IMR-90 (cell line): ENCODE results near the gene AMOTL2. TPM values are rescaled to one million over a fixed set of nuclear protein-coding genes. Genes with fewer than 3 reads are reported as not detected.
A peak's percentile ranks its signal among the peaks of the same experiment; 100 is the strongest.

Source experiments
- ATAC-seq: fragments of 200-7000 bp; cut with Tn5 transposase; 2 replicates; pipeline ENCODE4 v1.9.1; 2020; ENCODE audit warnings: low read depth, mild to moderate bottlenecking, moderate library complexity
- BruUV-seq: library from RNA; stranded (reverse); fragments of 400-500 nt; replicated peaks from 2 replicates; lab custom pipeline; 2021; lab: Mats Ljungman, UMichigan
- CTCF ChIA-PET: fragments of 300-600 bp; formaldehyde crosslinking; extraction: SDS; loops from one replicate; lab custom pipeline; 2021; ENCODE audit warnings: antibody characterized with exemption; lab: Yijun Ruan, JAX
- POLR2A ChIA-PET: fragments of 300-600 bp; sonication (Branson Sonifier 250); formaldehyde crosslinking; loops from one replicate; lab custom pipeline; 2022; ENCODE audit warnings: antibody characterized with exemption; ENCODE audit not compliant: unreplicated experiment; lab: Charles Lee
- DNase-seq: peaks from one replicate; pipeline ENCODE4 v3.0.0; 2013
- H2AFZ ChIP-seq: replicated peaks from 2 replicates; pipeline ENCODE3; 2013; ENCODE audit warnings: low read length, mild to moderate bottlenecking; ENCODE audit not compliant: poor library complexity
- H2AK5ac ChIP-seq: 2 replicates; pipeline ENCODE4 v1.6.1; 2013; ENCODE audit warnings: low read depth, low read length, inconsistent platforms
- H2AK9ac ChIP-seq: replicated peaks from 2 replicates; pipeline ENCODE3; 2013; ENCODE audit warnings: mild to moderate bottlenecking, low read depth, low read length, moderate library complexity; ENCODE audit not compliant: poor library complexity
- H2BK120ac ChIP-seq: 2 replicates; pipeline ENCODE4 v1.6.1; 2013; ENCODE audit warnings: low read depth, low read length, inconsistent platforms
- H2BK15ac ChIP-seq: 3 replicates; pipeline ENCODE4 v1.6.1; 2013; ENCODE audit warnings: low read depth, low read length, inconsistent platforms
- H2BK20ac ChIP-seq: 2 replicates; pipeline ENCODE4 v1.6.1; 2013; ENCODE audit warnings: low read depth, mild to moderate bottlenecking, inconsistent platforms, low read length, moderate library complexity
- H2BK5ac ChIP-seq: 2 replicates; pipeline ENCODE4 v1.6.1; 2013; ENCODE audit warnings: mild to moderate bottlenecking, low read depth, low read length, inconsistent platforms; ENCODE audit not compliant: poor library complexity, severe bottlenecking
- H3K14ac ChIP-seq: replicated peaks from 2 replicates; pipeline ENCODE4 v1.6.1; 2013; ENCODE audit warnings: low read depth, low read length, inconsistent platforms
- H3K18ac ChIP-seq: 2 replicates; pipeline ENCODE4 v1.6.1; 2013; ENCODE audit warnings: low read depth, low read length, control low read depth
- H3K23ac ChIP-seq: 2 replicates; pipeline ENCODE4 v1.6.1; 2013; ENCODE audit warnings: low read depth, low read length, inconsistent platforms
- H3K27ac ChIP-seq: 2 replicates; pipeline ENCODE4 v1.5.1; 2013; ENCODE audit warnings: mild to moderate bottlenecking, control low read depth, low read length; ENCODE audit not compliant: insufficient read depth
- H3K27me3 ChIP-seq: 2 replicates; pipeline ENCODE4 v1.6.1; 2013; ENCODE audit warnings: low read length; ENCODE audit not compliant: control insufficient read depth, insufficient read depth
- H3K36me3 ChIP-seq: 2 replicates; pipeline ENCODE4 v1.6.1; 2013; ENCODE audit warnings: low read length, mixed read lengths; ENCODE audit not compliant: control insufficient read depth, insufficient read depth
- H3K4ac ChIP-seq: 2 replicates; pipeline ENCODE4 v1.6.1; 2013; ENCODE audit warnings: low read depth, low read length, inconsistent platforms
- H3K4me1 ChIP-seq: 2 replicates; pipeline ENCODE4 v1.6.1; 2013; ENCODE audit warnings: low read length, mixed read lengths; ENCODE audit not compliant: control insufficient read depth, insufficient read depth
- H3K4me2 ChIP-seq: 2 replicates; pipeline ENCODE4 v1.6.1; 2013; ENCODE audit warnings: low read depth, mild to moderate bottlenecking, control low read depth, low read length, moderate library complexity
- H3K4me3 ChIP-seq: 2 replicates; pipeline ENCODE4 v1.5.1; 2013; ENCODE audit warnings: low read depth, mild to moderate bottlenecking, control low read depth, low read length, moderate library complexity; ENCODE audit not compliant: insufficient read depth
- H3K56ac ChIP-seq: 2 replicates; pipeline ENCODE4 v1.6.1; 2013; ENCODE audit warnings: low read length, inconsistent platforms; ENCODE audit not compliant: insufficient read depth; ENCODE audit errors: extremely low read depth
- H3K79me1 ChIP-seq, 2 experiments: 2 replicates each; pipeline ENCODE4 v1.6.1; 2013; ENCODE audit warnings: low read length in 2 of 2, inconsistent platforms in 1 of 2, low read depth in 1 of 2
- H3K9ac ChIP-seq: 2 replicates; pipeline ENCODE4 v1.6.1; 2013; ENCODE audit warnings: low read depth, low read length, control low read depth
- H3K9me1 ChIP-seq: 2 replicates; pipeline ENCODE4 v1.6.1; 2013; ENCODE audit warnings: low read length, inconsistent platforms; ENCODE audit not compliant: insufficient read depth
- H3K9me3 ChIP-seq: 2 replicates; pipeline ENCODE4 v1.6.1; 2013; ENCODE audit warnings: low read length; ENCODE audit not compliant: control insufficient read depth, insufficient read depth
- H4K20me1 ChIP-seq: 2 replicates; pipeline ENCODE4 v1.6.1; 2013; ENCODE audit warnings: low read length, inconsistent platforms; ENCODE audit not compliant: insufficient read depth
- H4K5ac ChIP-seq: 2 replicates; pipeline ENCODE4 v1.6.1; 2013; ENCODE audit warnings: mild to moderate bottlenecking, low read depth, low read length, control low read depth
- H4K8ac ChIP-seq, 2 experiments: 2 replicates each; pipeline ENCODE4 v1.6.1; 2013; ENCODE audit warnings: low read depth in 2 of 2, low read length in 2 of 2, control low read depth in 1 of 2, inconsistent platforms in 1 of 2
- H4K91ac ChIP-seq: 2 replicates; pipeline ENCODE4 v1.6.1; 2013; ENCODE audit warnings: low read depth, low read length, inconsistent platforms; ENCODE audit not compliant: insufficient read depth
- BHLHE40 ChIP-seq: fragments of 150-350 bp; IDR thresholded peaks from 2 replicates; pipeline ENCODE4 v1.6.1; 2016; ENCODE audit warnings: mild to moderate bottlenecking, low read depth, low read length
- CEBPB ChIP-seq: IDR thresholded peaks from 2 replicates; pipeline ENCODE4 v1.6.1; 2012; ENCODE audit warnings: low read depth, low read length, improper control_type of control experiment
- CHD1 ChIP-seq: IDR thresholded peaks from 2 replicates; pipeline ENCODE4 v1.6.1; 2012; ENCODE audit warnings: low read depth, low read length, improper control_type of control experiment
- FOS ChIP-seq: fragments of 150-350 bp; IDR thresholded peaks from 2 replicates; pipeline ENCODE4 v1.6.1; 2016; ENCODE audit warnings: low read depth, low read length
- MAFK ChIP-seq: IDR thresholded peaks from 2 replicates; pipeline ENCODE4 v1.6.1; 2012; ENCODE audit warnings: low read depth, low read length, improper control_type of control experiment
- MAZ ChIP-seq: IDR thresholded peaks from 2 replicates; pipeline ENCODE4 v1.6.1; 2012; ENCODE audit warnings: low read depth, mild to moderate bottlenecking, low read length, improper control_type of control experiment, moderate library complexity, borderline replicate concordance
- MXI1 ChIP-seq: IDR thresholded peaks from 2 replicates; pipeline ENCODE4 v1.6.1; 2012; ENCODE audit warnings: low read depth, mild to moderate bottlenecking, low read length, moderate library complexity, borderline replicate concordance
- NFE2L2 ChIP-seq: fragments of 150-350 bp; IDR thresholded peaks from 2 replicates; pipeline ENCODE4 v1.6.1; 2016; ENCODE audit warnings: low read depth, mild to moderate bottlenecking, low read length
- POLR2A ChIP-seq: IDR thresholded peaks from 2 replicates; pipeline ENCODE4 v1.6.1; 2012; ENCODE audit warnings: mild to moderate bottlenecking, low read depth, low read length
- RAD21 ChIP-seq: IDR thresholded peaks from 2 replicates; pipeline ENCODE4 v1.6.1; 2012; ENCODE audit warnings: low read length, improper control_type of control experiment
- RCOR1 ChIP-seq: IDR thresholded peaks from 2 replicates; pipeline ENCODE4 v1.6.1; 2012; ENCODE audit warnings: mild to moderate bottlenecking, low read length, improper control_type of control experiment; ENCODE audit not compliant: insufficient replicate concordance
- RFX5 ChIP-seq: IDR thresholded peaks from 2 replicates; pipeline ENCODE4 v1.8.0; 2012; ENCODE audit warnings: low read depth, mild to moderate bottlenecking, low read length, moderate library complexity
- SMC3 ChIP-seq: fragments of 150-350 bp; IDR thresholded peaks from 2 replicates; pipeline ENCODE4 v1.6.1; 2016; ENCODE audit warnings: low read depth, mild to moderate bottlenecking, antibody characterized with exemption, low read length, moderate library complexity
- WGBS, 2 experiments: methylation state at CpG; one replicate each; pipeline versions ENCODE4 v1.1.5 to v1.1.7; 2013; ENCODE audit warnings: missing lambda C conversion rate in 2 of 2; ENCODE audit not compliant: insufficient read length in 1 of 2; ENCODE audit errors: extremely low coverage in 2 of 2; 5-methylcytosine and 5-hydroxymethylcytosine counted together
- dilution Hi-C: fragments of 300-500 bp; cut with HindIII; formaldehyde crosslinking; loops from one replicate; pipeline ENCODE4 v1.14.3; 2018; ENCODE audit warnings: low sequenced_read_pairs; ENCODE audit not compliant: unreplicated experiment
- in situ Hi-C: fragments of 300-500 bp; cut with MboI; formaldehyde crosslinking; loops from 3 replicates; pipeline ENCODE4 v1.14.3; 2019; ENCODE audit warnings: low sequenced_read_pairs, inconsistent platforms, mixed read lengths
- intact Hi-C: fragments of 100-400 bp; cut with micrococcal nuclease; formaldehyde crosslinking; loops from 2 replicates; pipeline ENCODE4 v1.10.0; 2022
- polyA plus RNA-seq, 3 experiments: library from polyadenylated mRNA; depleted of rRNA; stranded (reverse); fragments of >200 nt; gene quantifications; 2 replicates each; pipeline ENCODE4 v1.2.3, GENCODE V29; 2012; ENCODE audit warnings: low replicate concordance in 1 of 3
- total RNA-seq: library from RNA; depleted of rRNA; stranded (reverse); fragments of >200 nt; gene quantifications from 2 replicates; pipeline ENCODE4 v1.2.3, GENCODE V29; 2012
- TF ChIP-seq, protein P1 (sequence below): fragments of 150-350 bp; IDR thresholded peaks from 2 replicates; pipeline ENCODE4 v1.6.1; 2017; ENCODE audit warnings: mild to moderate bottlenecking, antibody characterized with exemption, low read length, low read depth
- TF ChIP-seq, protein P2 (sequence below): fragments of 150-350 bp; IDR thresholded peaks from 2 replicates; pipeline ENCODE4 v1.6.1; 2016; ENCODE audit warnings: low read depth, mild to moderate bottlenecking, low read length, moderate library complexity, borderline replicate concordance
- TF ChIP-seq, protein P3 (sequence below): conservative IDR thresholded peaks from 2 replicates; pipeline ENCODE4 v1.5.1; 2012; ENCODE audit warnings: mild to moderate bottlenecking, low read depth, low read length, improper control_type of control experiment

Gene AMOTL2
- total and polyA plus RNA-seq, 2 of the 4 experiments (the other 2 are of a cell fraction) = 162 to 176 TPM

DNA sequence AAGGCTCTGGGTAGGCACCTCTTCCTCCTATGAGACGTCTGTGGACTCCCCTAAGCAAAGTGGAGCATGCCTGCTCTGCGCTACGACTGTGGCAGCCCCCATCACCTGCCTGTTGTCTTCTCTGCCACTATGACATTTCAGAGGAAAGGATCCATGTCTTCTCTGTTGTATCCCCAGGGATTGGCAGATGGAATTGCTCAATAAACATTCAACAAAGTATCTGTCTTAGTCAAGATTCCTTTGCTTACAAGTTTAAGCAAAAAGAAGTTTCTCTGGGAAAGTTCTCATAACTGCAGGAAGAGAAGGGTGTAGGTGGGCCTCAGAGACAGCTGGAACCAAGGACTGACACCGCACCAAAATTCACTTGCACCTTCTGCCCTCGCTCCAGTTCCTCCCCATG is 34.3 kb downstream of the AMOTL2 start:
- dilution Hi-C loops = no loop called here
- Histone ChIP-seq H3K9ac (no peak overlapping the region), H2BK120ac (peak overlapping the region; percentile 95; the same call in 1 of the 2 replicates), H3K27ac (no peak overlapping the region), H2AFZ (no peak overlapping the region), H4K5ac (no peak overlapping the region; the same call in 1 of the 2 replicates), H3K9me1 (peaks cover 21% of the 10 kb centered on the region), H3K4ac (peak overlapping the region; percentile 59; the same call in 1 of the 2 replicates), H3K9me3 (no peaks in the 10 kb centered on the region), H4K91ac (no peak overlapping the region), H3K79me1 (peaks cover 0 to 5% of the 10 kb centered on the region in 2 experiments; a peak in 1 of 4 replicates), H2AK5ac (peak overlapping the region; percentile 81), H3K27me3 (no peaks in the 10 kb centered on the region), H3K36me3 (no peaks in the 10 kb centered on the region), H3K18ac (peak overlapping the region; percentile 58; the same call in 1 of the 2 replicates), H4K8ac (no peak overlapping the region; a peak in 2 of 4 replicates), H3K4me3 (no peak overlapping the region), H3K56ac (no peak overlapping the region), H4K20me1 (no peaks in the 10 kb centered on the region), H2BK20ac (peak overlapping the region; percentile 46), H2BK15ac (peak overlapping the region; percentile 38; the same call in 1 of the 3 replicates), H3K23ac (no peak overlapping the region), H3K4me1 (peaks cover 29% of the 10 kb centered on the region), H3K4me2 (no peak overlapping the region), H3K14ac (peak overlapping the region; percentile 46), H2BK5ac (peak overlapping the region; percentile 80), H2AK9ac (peak overlapping the region; percentile 34)
- ChIA-PET CTCF (no interaction called here), POLR2A (no interaction called here)
- DNase-seq = no peak
- in situ Hi-C loops = no loop called here
- no CpG with 5 or more reads among the region's 5 CpGs for WGBS, 2 experiments
- intact Hi-C loops = no loop called here
- TF ChIP-seq CHD1 (no peak), RAD21 (no peak), BHLHE40 (no peak), NFE2L2 (no peak), MAFK (no peak), RCOR1 (no peak), FOS (no peak), SMC3 (no peak), RFX5 (no peak), CEBPB (no peak), MXI1 (no peak), POLR2A (no peak), MAZ (no peak)
- TF ChIP-seq, protein P1, sequence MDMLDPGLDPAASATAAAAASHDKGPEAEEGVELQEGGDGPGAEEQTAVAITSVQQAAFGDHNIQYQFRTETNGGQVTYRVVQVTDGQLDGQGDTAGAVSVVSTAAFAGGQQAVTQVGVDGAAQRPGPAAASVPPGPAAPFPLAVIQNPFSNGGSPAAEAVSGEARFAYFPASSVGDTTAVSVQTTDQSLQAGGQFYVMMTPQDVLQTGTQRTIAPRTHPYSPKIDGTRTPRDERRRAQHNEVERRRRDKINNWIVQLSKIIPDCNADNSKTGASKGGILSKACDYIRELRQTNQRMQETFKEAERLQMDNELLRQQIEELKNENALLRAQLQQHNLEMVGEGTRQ = no peak
- TF ChIP-seq, protein P2, sequence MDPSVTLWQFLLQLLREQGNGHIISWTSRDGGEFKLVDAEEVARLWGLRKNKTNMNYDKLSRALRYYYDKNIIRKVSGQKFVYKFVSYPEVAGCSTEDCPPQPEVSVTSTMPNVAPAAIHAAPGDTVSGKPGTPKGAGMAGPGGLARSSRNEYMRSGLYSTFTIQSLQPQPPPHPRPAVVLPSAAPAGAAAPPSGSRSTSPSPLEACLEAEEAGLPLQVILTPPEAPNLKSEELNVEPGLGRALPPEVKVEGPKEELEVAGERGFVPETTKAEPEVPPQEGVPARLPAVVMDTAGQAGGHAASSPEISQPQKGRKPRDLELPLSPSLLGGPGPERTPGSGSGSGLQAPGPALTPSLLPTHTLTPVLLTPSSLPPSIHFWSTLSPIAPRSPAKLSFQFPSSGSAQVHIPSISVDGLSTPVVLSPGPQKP = no peak
- TF ChIP-seq, protein P3, sequence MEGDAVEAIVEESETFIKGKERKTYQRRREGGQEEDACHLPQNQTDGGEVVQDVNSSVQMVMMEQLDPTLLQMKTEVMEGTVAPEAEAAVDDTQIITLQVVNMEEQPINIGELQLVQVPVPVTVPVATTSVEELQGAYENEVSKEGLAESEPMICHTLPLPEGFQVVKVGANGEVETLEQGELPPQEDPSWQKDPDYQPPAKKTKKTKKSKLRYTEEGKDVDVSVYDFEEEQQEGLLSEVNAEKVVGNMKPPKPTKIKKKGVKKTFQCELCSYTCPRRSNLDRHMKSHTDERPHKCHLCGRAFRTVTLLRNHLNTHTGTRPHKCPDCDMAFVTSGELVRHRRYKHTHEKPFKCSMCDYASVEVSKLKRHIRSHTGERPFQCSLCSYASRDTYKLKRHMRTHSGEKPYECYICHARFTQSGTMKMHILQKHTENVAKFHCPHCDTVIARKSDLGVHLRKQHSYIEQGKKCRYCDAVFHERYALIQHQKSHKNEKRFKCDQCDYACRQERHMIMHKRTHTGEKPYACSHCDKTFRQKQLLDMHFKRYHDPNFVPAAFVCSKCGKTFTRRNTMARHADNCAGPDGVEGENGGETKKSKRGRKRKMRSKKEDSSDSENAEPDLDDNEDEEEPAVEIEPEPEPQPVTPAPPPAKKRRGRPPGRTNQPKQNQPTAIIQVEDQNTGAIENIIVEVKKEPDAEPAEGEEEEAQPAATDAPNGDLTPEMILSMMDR = no peak
- BruUV-seq = no TSS peak
- no peak for ATAC-seq
